Lower leg skin (tissue), 4 donors: Measurements from ENCODE around the gene SAMD4B. TPM values are rescaled to one million over a fixed set of nuclear protein-coding genes. Genes with fewer than 3 reads are reported as not detected.

Source experiments
- DNase-seq, 2 donors: peaks; one replicate each; pipeline ENCODE4 v3.0.0-alpha.2; 2019; ENCODE audit warnings: low spot score in 2 of 2
- H3K4me3 ChIP-seq: fragments of 200-600 bp; sonication (generic); 2 replicates; pipeline ENCODE4 v1.5.1; 2017; ENCODE audit warnings: mild to moderate bottlenecking, low read depth; ENCODE audit not compliant: poor library complexity, severe bottlenecking
- CTCF ChIP-seq, 3 donors: fragments of 450-650 bp; IDR thresholded peaks; one replicate each; pipeline ENCODE4 v1.5.1; 2016; ENCODE audit warnings: antibody characterized with exemption in 3 of 3, mild to moderate bottlenecking in 3 of 3, moderate library complexity in 2 of 3
- POLR2A ChIP-seq, 2 donors: fragments of 450-650 bp; IDR thresholded peaks; one replicate each; pipeline ENCODE4 v1.6.1; 2016 to 2017; ENCODE audit warnings: antibody characterized with exemption in 2 of 2, mild to moderate bottlenecking in 1 of 2, moderate library complexity in 1 of 2
- WGBS, 2 donors: methylation state at CpG; one replicate each; pipeline ENCODE4 v1.1.5; 2018; 5-methylcytosine and 5-hydroxymethylcytosine counted together
- intact Hi-C: fragments of 100-400 bp; cut with DNase I; formaldehyde crosslinking; loops from one replicate; pipeline ENCODE4 v1.15.0; 2023; ENCODE audit warnings: low total_unique reads
- total RNA-seq, 4 donors: library from RNA; depleted of rRNA; stranded (reverse); fragments of >200 nt; gene quantifications; one replicate each; pipeline ENCODE4 v1.1.0, GENCODE V29; 2016

The SAMD4B gene
- total RNA-seq, 4 donors from 2014 or later = 102 to 132 (median 118) TPM

GRCh38 chr19:39402346-39403300 is 60.4 kb downstream of the SAMD4B start:
- intact Hi-C loops = no loop called here
- WGBS, 2 donors = 2% methylated on average over 50 to 52 of the region's 59 CpGs
- TF ChIP-seq POLR2A (IDR thresholded peaks at IDR 0.05) (peak in 1 of 2 donors; percentile 9), CTCF (IDR thresholded peaks at IDR 0.05) (no peak)
- peak; percentile 95 to 99 for DNase-seq
- peak overlapping the region; percentile 38 for H3K4me3 ChIP-seq

- peak; percentile 99 to 100 for DNase-seq
- intact Hi-C loops = no loop called here
- peak overlapping the region; percentile 38 for H3K4me3 ChIP-seq
- TF ChIP-seq CTCF (IDR thresholded peaks at IDR 0.05) (no peak), POLR2A (IDR thresholded peaks at IDR 0.05) (peak in 1 of 2 donors; percentile 65)
- 0 to 1% methylated on average over 31 to 42 of the region's 43 CpGs for WGBS, 2 donors
Observed at GRCh38 chr19:39403331-39404312, 61.4 kb downstream of the SAMD4B start.

DNA sequence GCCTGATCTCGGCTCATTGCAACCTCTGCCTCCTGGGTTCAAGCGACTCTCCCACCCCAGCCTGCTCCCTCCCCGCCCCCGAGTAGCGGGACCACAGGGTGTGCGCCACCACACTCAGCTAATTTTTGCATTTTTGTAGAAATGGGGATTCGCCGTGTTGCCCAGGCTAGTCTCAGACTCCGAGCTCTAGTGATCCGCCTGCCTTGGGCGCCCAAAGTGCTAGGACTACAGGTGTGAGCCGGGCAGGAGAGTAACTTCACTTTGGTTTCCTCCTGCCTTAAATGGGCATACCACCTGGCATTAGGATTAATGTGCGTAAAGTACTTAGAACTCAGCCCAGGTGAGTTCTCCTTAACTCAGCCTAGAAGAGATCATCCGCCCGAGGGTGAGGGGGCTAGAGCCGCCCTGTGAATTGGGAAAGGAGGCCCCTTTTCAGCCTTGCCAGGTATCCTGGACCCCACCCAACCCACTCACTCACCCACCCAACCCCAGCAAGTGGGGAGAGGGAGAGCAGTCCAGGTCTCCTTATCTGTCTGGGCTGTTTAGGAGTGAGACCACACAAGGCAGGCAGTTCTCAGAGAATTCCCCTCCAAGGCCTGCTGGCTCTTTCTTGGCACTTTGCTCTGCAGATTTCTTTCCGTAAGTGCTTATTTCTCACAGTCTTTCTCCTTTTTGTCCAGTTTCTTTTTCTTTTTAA is 63.2 kb downstream of the SAMD4B start:
- TF ChIP-seq POLR2A (IDR thresholded peaks at IDR 0.05) (no peak), CTCF (IDR thresholded peaks at IDR 0.05) (no peak)
- intact Hi-C loops = no loop called here
- 70 to 72% methylated on average over 17 of the region's 17 CpGs for WGBS, 2 donors

DNA sequence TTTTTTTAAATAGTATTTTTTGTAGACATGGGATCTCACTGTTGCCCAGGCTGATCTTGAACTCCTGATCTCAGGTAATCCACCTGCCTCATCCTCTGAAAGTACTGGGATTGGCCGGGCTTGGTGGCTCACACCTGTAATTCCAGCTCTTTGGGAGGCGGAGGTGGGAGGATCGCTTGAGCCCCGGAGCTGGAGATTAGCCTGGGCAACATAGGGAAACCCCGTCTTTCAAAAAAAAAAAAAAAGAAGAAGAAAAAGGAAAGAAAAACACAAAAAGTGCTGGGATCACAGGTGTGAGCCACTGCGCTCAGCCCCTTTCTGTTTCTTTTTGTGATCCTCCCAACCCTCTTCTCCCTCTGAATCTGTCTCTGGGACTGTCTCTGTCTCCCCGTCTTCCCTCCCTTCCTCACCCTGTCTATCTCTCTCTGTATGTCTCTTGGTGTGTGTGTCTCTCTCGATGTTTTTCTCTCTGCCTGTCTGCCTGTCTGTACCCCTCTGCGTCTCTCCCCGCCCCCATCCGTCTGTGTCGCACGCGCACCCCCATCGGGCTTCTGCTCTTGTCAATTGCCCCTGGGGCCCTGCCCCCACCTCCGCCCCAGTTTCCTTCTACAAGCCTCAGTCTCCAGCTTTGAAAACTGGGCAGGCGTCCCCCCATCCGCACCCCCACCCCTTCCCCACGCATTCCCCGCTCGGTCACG is 63.9 kb downstream of the SAMD4B start:
- no peak for TF ChIP-seq POLR2A (IDR thresholded peaks at IDR 0.05)
- TF ChIP-seq CTCF (IDR thresholded peaks at IDR 0.05) = no peak
- DNase-seq = peak in 1 of 2 donors; percentile 97
- H3K4me3 ChIP-seq = peak overlapping the region; percentile 13
- 9 to 10% methylated on average over 17 to 22 of the region's 22 CpGs for WGBS, 2 donors
- intact Hi-C loops = no loop called here

More for the DNA sequence above, 63.2 kb downstream of the SAMD4B start:
- DNase-seq = no peak
- H3K4me3 ChIP-seq = no peak overlapping the region
